ENCODE measurements around the gene ABI3. TPM values are rescaled to one million over a fixed set of nuclear protein-coding genes. Genes with fewer than 3 reads are reported as not detected.

ABI3 gene
- total RNA-seq, 1 donor from 2014 or later: 0.77 TPM

GRCh38 chr17:49255125-49255524 lies 44.6 kb downstream of the ABI3 start:
- no peak for TF ChIP-seq CTCF (IDR thresholded peaks at IDR 0.05; ENCODE audit: insufficient read depth, low read depth, low read length)
- no peak for TF ChIP-seq EZH2 (IDR thresholded peaks at IDR 0.05; ENCODE audit: insufficient read depth, low read length)
- Histone ChIP-seq H3K27me3 (ENCODE audit: insufficient read depth, low read length) (no peaks in the 10 kb centered on the region), H3K79me2 (ENCODE audit: insufficient read depth, low read length) (no peaks in the 10 kb centered on the region), H2AFZ (ENCODE audit: low read depth, low read length) (no peak overlapping the region), H3K36me3 (ENCODE audit: insufficient read depth, low read length) (no peaks in the 10 kb centered on the region), H3K4me1 (ENCODE audit: insufficient read depth, low read length) (peaks cover 7% of the 10 kb centered on the region), H4K20me1 (ENCODE audit: insufficient read depth, low read length) (no peaks in the 10 kb centered on the region), H3K9me3 (ENCODE audit: insufficient read depth, low read depth, low read length) (no peaks in the 10 kb centered on the region), H3K27ac (ENCODE audit: low read depth, low read length) (no peak overlapping the region), H3K4me2 (ENCODE audit: low read length) (no peak overlapping the region), H3K9ac (ENCODE audit: low read length) (no peak overlapping the region), H3K4me3 (ENCODE audit: insufficient read depth, low read depth, low read length) (no peak overlapping the region)
- no peak for DNase-seq (ENCODE audit: low read depth)
- H3K27ac Mint-ChIP-seq (ENCODE audit: unreplicated experiment): no peak overlapping the region
- no peaks in the 10 kb centered on the region for H3K4me1 Mint-ChIP-seq (ENCODE audit: low read depth, unreplicated experiment)
- H3K9me3 Mint-ChIP-seq (ENCODE audit: unreplicated experiment): no peaks in the 10 kb centered on the region
- H3K4me3 Mint-ChIP-seq (ENCODE audit: unreplicated experiment): no peak overlapping the region
- H3K36me3 Mint-ChIP-seq (ENCODE audit: low read depth, unreplicated experiment): no peaks in the 10 kb centered on the region
- no peak for FAIRE-seq
- H3K27me3 Mint-ChIP-seq (ENCODE audit: low read depth, unreplicated experiment): peaks cover 9% of the 10 kb centered on the region

- Histone ChIP-seq H3K27ac (ENCODE audit: low read depth, low read length) (no peak overlapping the region), H3K4me1 (ENCODE audit: insufficient read depth, low read length) (peaks cover 18% of the 10 kb centered on the region), H2AFZ (ENCODE audit: low read depth, low read length) (no peak overlapping the region), H3K4me3 (ENCODE audit: insufficient read depth, low read depth, low read length) (no peak overlapping the region), H4K20me1 (ENCODE audit: insufficient read depth, low read length) (no peaks in the 10 kb centered on the region), H3K9me3 (ENCODE audit: insufficient read depth, low read depth, low read length) (no peaks in the 10 kb centered on the region), H3K36me3 (ENCODE audit: insufficient read depth, low read length) (no peaks in the 10 kb centered on the region), H3K27me3 (ENCODE audit: insufficient read depth, low read length) (no peaks in the 10 kb centered on the region), H3K4me2 (ENCODE audit: low read length) (no peak overlapping the region), H3K9ac (ENCODE audit: low read length) (no peak overlapping the region), H3K79me2 (ENCODE audit: insufficient read depth, low read length) (no peaks in the 10 kb centered on the region)
- Mint-ChIP-seq H3K9me3 (ENCODE audit: unreplicated experiment) (no peaks in the 10 kb centered on the region), H3K27me3 (ENCODE audit: low read depth, unreplicated experiment) (peaks cover 1% of the 10 kb centered on the region), H3K27ac (ENCODE audit: unreplicated experiment) (no peak overlapping the region), H3K36me3 (ENCODE audit: low read depth, unreplicated experiment) (no peaks in the 10 kb centered on the region), H3K4me3 (ENCODE audit: unreplicated experiment) (no peak overlapping the region), H3K4me1 (ENCODE audit: low read depth, unreplicated experiment) (peaks cover 2% of the 10 kb centered on the region)
- DNase-seq (ENCODE audit: low read depth) (no peak), FAIRE-seq (no peak)
- TF ChIP-seq CTCF (IDR thresholded peaks at IDR 0.05; ENCODE audit: insufficient read depth, low read depth, low read length) (no peak), EZH2 (IDR thresholded peaks at IDR 0.05; ENCODE audit: insufficient read depth, low read length) (no peak)
Measured at GRCh38 chr17:49258394-49258793, 47.9 kb downstream of the ABI3 start.

GRCh38 chr17:49259663-49260010 lies 49.1 kb downstream of the ABI3 start:
- Mint-ChIP-seq H3K27ac (ENCODE audit: unreplicated experiment) (peak overlapping the region; percentile 90), H3K4me1 (ENCODE audit: low read depth, unreplicated experiment) (peaks cover 3% of the 10 kb centered on the region), H3K4me3 (ENCODE audit: unreplicated experiment) (no peak overlapping the region), H3K27me3 (ENCODE audit: low read depth, unreplicated experiment) (peaks cover 1% of the 10 kb centered on the region), H3K9me3 (ENCODE audit: unreplicated experiment) (no peaks in the 10 kb centered on the region), H3K36me3 (ENCODE audit: low read depth, unreplicated experiment) (no peaks in the 10 kb centered on the region)
- Histone ChIP-seq H3K27ac (ENCODE audit: low read depth, low read length) (peak overlapping the region; percentile 58), H3K79me2 (ENCODE audit: insufficient read depth, low read length) (no peaks in the 10 kb centered on the region), H3K4me3 (ENCODE audit: insufficient read depth, low read depth, low read length) (peak overlapping the region; percentile 53), H2AFZ (ENCODE audit: low read depth, low read length) (peak overlapping the region; percentile 90), H3K4me2 (ENCODE audit: low read length) (peak overlapping the region; percentile 86), H3K4me1 (ENCODE audit: insufficient read depth, low read length) (peaks cover 18% of the 10 kb centered on the region), H3K36me3 (ENCODE audit: insufficient read depth, low read length) (no peaks in the 10 kb centered on the region), H4K20me1 (ENCODE audit: insufficient read depth, low read length) (no peaks in the 10 kb centered on the region), H3K9ac (ENCODE audit: low read length) (peak overlapping the region; percentile 78), H3K27me3 (ENCODE audit: insufficient read depth, low read length) (no peaks in the 10 kb centered on the region), H3K9me3 (ENCODE audit: insufficient read depth, low read depth, low read length) (no peaks in the 10 kb centered on the region)
- no peak for DNase-seq (ENCODE audit: low read depth)
- TF ChIP-seq CTCF (IDR thresholded peaks at IDR 0.05; ENCODE audit: insufficient read depth, low read depth, low read length) (no peak), EZH2 (IDR thresholded peaks at IDR 0.05; ENCODE audit: insufficient read depth, low read length) (no peak)
- FAIRE-seq: no peak
